ENCODE data around the gene ZNF777.

DNA sequence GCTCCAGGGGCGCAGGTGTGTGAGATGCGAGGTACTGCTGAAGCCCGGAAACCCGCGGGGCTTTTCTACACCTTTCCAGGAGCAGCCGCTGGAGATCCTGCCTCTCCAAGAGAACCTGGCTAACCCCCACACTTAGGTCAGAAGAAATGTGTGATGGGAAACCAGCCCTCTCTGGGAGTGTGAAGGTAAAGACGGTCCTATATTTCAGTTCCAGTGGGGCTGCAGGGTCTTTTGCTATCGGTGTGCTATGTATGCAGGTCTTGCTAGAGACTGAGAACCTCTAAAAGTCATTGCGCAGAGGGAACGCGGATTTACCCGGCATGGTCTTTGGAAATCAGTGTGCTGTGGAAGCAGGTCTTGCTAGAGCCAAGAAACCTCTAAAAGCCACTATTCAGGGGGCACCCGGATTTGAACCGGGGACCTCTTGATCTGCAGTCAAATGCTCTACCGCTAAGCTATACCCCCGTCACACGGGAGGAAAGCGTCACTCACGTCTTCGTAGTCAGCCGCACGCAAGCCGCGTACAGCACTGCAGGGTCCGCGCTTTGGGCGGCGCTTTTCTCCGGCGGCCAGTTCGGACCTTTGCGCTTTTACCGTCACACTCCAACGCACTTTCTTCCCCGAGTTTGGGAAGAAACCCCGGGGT, 46.0 kb downstream of the ZNF777 start:
- TF ChIP-seq, protein P1, sequence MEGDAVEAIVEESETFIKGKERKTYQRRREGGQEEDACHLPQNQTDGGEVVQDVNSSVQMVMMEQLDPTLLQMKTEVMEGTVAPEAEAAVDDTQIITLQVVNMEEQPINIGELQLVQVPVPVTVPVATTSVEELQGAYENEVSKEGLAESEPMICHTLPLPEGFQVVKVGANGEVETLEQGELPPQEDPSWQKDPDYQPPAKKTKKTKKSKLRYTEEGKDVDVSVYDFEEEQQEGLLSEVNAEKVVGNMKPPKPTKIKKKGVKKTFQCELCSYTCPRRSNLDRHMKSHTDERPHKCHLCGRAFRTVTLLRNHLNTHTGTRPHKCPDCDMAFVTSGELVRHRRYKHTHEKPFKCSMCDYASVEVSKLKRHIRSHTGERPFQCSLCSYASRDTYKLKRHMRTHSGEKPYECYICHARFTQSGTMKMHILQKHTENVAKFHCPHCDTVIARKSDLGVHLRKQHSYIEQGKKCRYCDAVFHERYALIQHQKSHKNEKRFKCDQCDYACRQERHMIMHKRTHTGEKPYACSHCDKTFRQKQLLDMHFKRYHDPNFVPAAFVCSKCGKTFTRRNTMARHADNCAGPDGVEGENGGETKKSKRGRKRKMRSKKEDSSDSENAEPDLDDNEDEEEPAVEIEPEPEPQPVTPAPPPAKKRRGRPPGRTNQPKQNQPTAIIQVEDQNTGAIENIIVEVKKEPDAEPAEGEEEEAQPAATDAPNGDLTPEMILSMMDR (IDR thresholded peaks at IDR 0.05), result no peak
- TF ChIP-seq POLR2A (IDR thresholded peaks at IDR 0.05), result no peak
